Keratinocyte (primary cell): Measurements from ENCODE around the gene RAB11FIP4. TPM values are rescaled to one million over a fixed set of nuclear protein-coding genes. Genes with fewer than 3 reads are reported as not detected.

ENCODE experiments used
- DNase-seq: peaks from one replicate; pipeline ENCODE4 v3.0.0-alpha.2; 2011; ENCODE audit warnings: low read depth, missing footprints, low spot score
- FAIRE-seq: peaks from 2 replicates; lab custom pipeline; 2011; peaks lifted over from hg19 to GRCh38; lab: Jason Lieb, UNC
- H2AFZ ChIP-seq: 2 replicates; pipeline ENCODE4 v1.6.0; 2012; ENCODE audit warnings: low read length, control low read depth, inconsistent platforms; ENCODE audit not compliant: control insufficient read depth
- H3K27ac ChIP-seq: 2 replicates; pipeline ENCODE4 v1.5.1; 2011; ENCODE audit warnings: low read length; ENCODE audit not compliant: control insufficient read depth, insufficient read depth
- H3K27me3 ChIP-seq: 3 replicates; pipeline ENCODE4 v1.6.0; 2011; ENCODE audit warnings: low read length; ENCODE audit not compliant: control insufficient read depth, insufficient read depth; ENCODE audit errors: extremely low read depth
- H3K36me3 ChIP-seq, 2 experiments: 2 replicates in 1 of 2; 3 replicates in 1 of 2; pipeline ENCODE4 v1.5.1; 2011; ENCODE audit warnings: low read length in 2 of 2, mild to moderate bottlenecking in 1 of 2; ENCODE audit not compliant: control insufficient read depth in 2 of 2, insufficient read depth in 2 of 2; ENCODE audit errors: extremely low read depth in 1 of 2
- H3K4me1 ChIP-seq: 3 replicates; pipeline ENCODE4 v1.5.1; 2011; ENCODE audit warnings: low read length; ENCODE audit not compliant: control insufficient read depth, insufficient read depth; ENCODE audit errors: extremely low read depth
- H3K4me2 ChIP-seq: 3 replicates; pipeline ENCODE4 v1.6.0; 2011; ENCODE audit warnings: low read depth, low read length; ENCODE audit not compliant: control insufficient read depth, insufficient read depth; ENCODE audit errors: extremely low read depth
- H3K4me3 ChIP-seq, 3 experiments: fragments of 200-600 bp in 1 of 3; sonication (generic) in 1 of 3; 2 replicates in 2 of 3; 3 replicates in 1 of 3; pipeline ENCODE4 v1.5.1; 2011 to 2016; ENCODE audit warnings: low read length in 3 of 3, mild to moderate bottlenecking in 3 of 3, control low read depth in 2 of 3, inconsistent platforms in 1 of 3, low read depth in 1 of 3, mixed read lengths in 1 of 3, mixed run types in 1 of 3, moderate library complexity in 1 of 3; ENCODE audit not compliant: control insufficient read depth in 2 of 3, insufficient read depth in 2 of 3; ENCODE audit errors: extremely low read depth in 1 of 3
- H3K79me2 ChIP-seq: 2 replicates; pipeline ENCODE4 v1.6.0; 2012; ENCODE audit warnings: low read length; ENCODE audit not compliant: control insufficient read depth, insufficient read depth
- H3K9ac ChIP-seq: 3 replicates; pipeline ENCODE4 v1.6.0; 2011; ENCODE audit warnings: low read length; ENCODE audit not compliant: control insufficient read depth, insufficient read depth; ENCODE audit errors: extremely low read depth
- H3K9me1 ChIP-seq: 3 replicates; pipeline ENCODE4 v1.6.0; 2011; ENCODE audit warnings: low read length; ENCODE audit not compliant: control insufficient read depth, insufficient read depth; ENCODE audit errors: extremely low read depth
- H3K9me3 ChIP-seq: 2 replicates; pipeline ENCODE4 v1.5.1; 2012; ENCODE audit warnings: low read depth, low read length; ENCODE audit not compliant: control insufficient read depth
- H4K20me1 ChIP-seq: 3 replicates; pipeline ENCODE4 v1.6.0; 2011; ENCODE audit warnings: low read length; ENCODE audit not compliant: control insufficient read depth, insufficient read depth; ENCODE audit errors: extremely low read depth
- CTCF ChIP-seq, 3 experiments: IDR thresholded peaks in 1 of 3; conservative IDR thresholded peaks in 1 of 3; optimal IDR thresholded peaks in 1 of 3; 2 replicates in 2 of 3; 3 replicates in 1 of 3; pipeline versions ENCODE3 to v1.5.1; 2011; ENCODE audit warnings: low read length in 3 of 3, mild to moderate bottlenecking in 3 of 3, moderate library complexity in 2 of 3, control low read depth in 1 of 3, inconsistent platforms in 1 of 3; ENCODE audit not compliant: insufficient read depth in 2 of 3; ENCODE audit errors: extremely low read depth in 1 of 3
- EZH2 ChIP-seq: IDR thresholded peaks from one replicate; pipeline ENCODE4 v1.6.1; 2012; ENCODE audit warnings: inconsistent platforms, mild to moderate bottlenecking, low read length, moderate library complexity
- dilution Hi-C: fragments of 300-500 bp; cut with MboI; formaldehyde crosslinking; loops from one replicate; pipeline ENCODE4 v1.7.0; 2020; ENCODE audit warnings: low sequenced_read_pairs; ENCODE audit not compliant: extremely low pct_ligation_motif_present
- polyA plus RNA-seq, 5 experiments: library from polyadenylated mRNA; depleted of rRNA in 3 of 5; stranded (reverse) in 3 of 5; stranded (forward) in 1 of 5; unstranded in 1 of 5; fragments of >200 nt; gene quantifications; 1 replicate in 1 of 5; 2 replicates in 3 of 5; 3 replicates in 1 of 5; pipeline versions ENCODE4 v1.2.1 to v1.2.3, GENCODE V29; 2011 to 2012; ENCODE audit warnings: missing spikeins in 2 of 5, low read depth in 1 of 5, low replicate concordance in 1 of 5

RAB11FIP4 gene
- polyA plus RNA-seq, 1 donor (not counting 4 experiments of a cell fraction or from before 2014, with no cell fraction given), result 9.1 TPM

GRCh38 chr17:31417051-31417792, 25.7 kb downstream of the RAB11FIP4 start:
- Histone ChIP-seq H3K27ac (no peak overlapping the region), H3K9me3 (no peaks in the 10 kb centered on the region), H3K79me2 (no peaks in the 10 kb centered on the region), H3K27me3 (peaks cover 5% of the 10 kb centered on the region), H3K4me1 (no peaks in the 10 kb centered on the region), H3K9ac (no peak overlapping the region), H3K4me2 (no peak overlapping the region), H3K36me3 (no peaks in the 10 kb centered on the region), H2AFZ (no peak overlapping the region), H3K4me3 (no peak overlapping the region), H3K9me1 (no peaks in the 10 kb centered on the region), H4K20me1 (no peaks in the 10 kb centered on the region)
- FAIRE-seq (no peak), DNase-seq (no peak)
- TF ChIP-seq EZH2 (no peak), CTCF (optimal IDR thresholded peaks at IDR 0.05 in 1 of 3, IDR thresholded peaks at IDR 0.05 in 1 of 3, conservative IDR thresholded peaks at IDR 0.05 in 1 of 3; ENCODE audit: extremely low read depth in 1 of 3, insufficient read depth in 2 of 3, low read length in 3 of 3) (no peak)
- dilution Hi-C loops, result no loop called here

- Histone ChIP-seq H2AFZ (no peak overlapping the region), H4K20me1 (no peaks in the 10 kb centered on the region), H3K27ac (no peak overlapping the region), H3K4me2 (no peak overlapping the region), H3K79me2 (no peaks in the 10 kb centered on the region), H3K27me3 (no peaks in the 10 kb centered on the region), H3K9me1 (no peaks in the 10 kb centered on the region), H3K4me1 (no peaks in the 10 kb centered on the region), H3K9ac (no peak overlapping the region), H3K36me3 (no peaks in the 10 kb centered on the region), H3K4me3 (no peak overlapping the region), H3K9me3 (no peaks in the 10 kb centered on the region)
- TF ChIP-seq CTCF (optimal IDR thresholded peaks at IDR 0.05 in 1 of 3, IDR thresholded peaks at IDR 0.05 in 1 of 3, conservative IDR thresholded peaks at IDR 0.05 in 1 of 3; ENCODE audit: extremely low read depth in 1 of 3, insufficient read depth in 2 of 3, low read length in 3 of 3) (no peak), EZH2 (no peak)
- dilution Hi-C loops, result no loop called here
- FAIRE-seq, result no peak
- no peak for DNase-seq
Measured at GRCh38 chr17:31418773-31419350, 27.4 kb downstream of the RAB11FIP4 start.
